B cell (primary cell): ENCODE results near the gene HOXC4. TPM values are rescaled to one million over a fixed set of nuclear protein-coding genes. Genes with fewer than 3 reads are reported as not detected.

Experiments used
- ATAC-seq: fragments of 200-7000 bp; cut with Tn5 transposase; one replicate; pipeline ENCODE4 v1.10.0; 2021; ENCODE audit warnings: low read depth, mild to moderate bottlenecking, moderate number of reproducible peaks, moderate library complexity
- CTCF ChIA-PET: fragments of 350-600 bp; sonication (Branson Sonifier 250); formaldehyde crosslinking; loops from one replicate; lab custom pipeline; 2021; ENCODE audit warnings: antibody characterized with exemption, inconsistent platforms; lab: Charles Lee
- POLR2A ChIA-PET: fragments of 350-600 bp; sonication (Branson Sonifier 250); formaldehyde crosslinking; loops from one replicate; lab custom pipeline; 2021; ENCODE audit warnings: antibody characterized with exemption; lab: Charles Lee
- DNase-seq: peaks from one replicate; pipeline ENCODE4 v3.0.0; 2013
- H2AFZ ChIP-seq: 2 replicates; pipeline ENCODE4 v1.6.1; 2012; ENCODE audit warnings: mild to moderate bottlenecking, low read depth, low read length; ENCODE audit not compliant: insufficient read depth, poor library complexity, severe bottlenecking
- H3K27ac ChIP-seq, 2 donors: 1 replicate in 1 of 2; 2 replicates in 1 of 2; pipeline ENCODE4 v1.5.1; 2012 to 2013; ENCODE audit warnings: low read length in 2 of 2, mild to moderate bottlenecking in 2 of 2, moderate library complexity in 1 of 2
- H3K27me3 ChIP-seq, 4 experiments: fragments of 200-600 bp in 1 of 4; sonication (generic) in 1 of 4; replicated peaks in 1 of 4; 1 replicate in 2 of 4; 2 replicates in 2 of 4; pipeline versions ENCODE4 v1.6.1 to v1.7.0; 2013 to 2016; ENCODE audit warnings: low read length in 3 of 4, mild to moderate bottlenecking in 2 of 4, mixed read lengths in 1 of 4, moderate library complexity in 1 of 4; ENCODE audit not compliant: insufficient read depth in 4 of 4, control insufficient read depth in 3 of 4; ENCODE audit errors: control extremely low read depth in 1 of 4
- H3K36me3 ChIP-seq, 2 experiments: replicated peaks in 1 of 2; 1 replicate in 1 of 2; 2 replicates in 1 of 2; pipeline versions ENCODE4 v1.6.1 to v1.7.1; 2013; ENCODE audit warnings: low read length in 1 of 2; ENCODE audit not compliant: insufficient read depth in 2 of 2, control insufficient read depth in 1 of 2; ENCODE audit errors: control extremely low read depth in 1 of 2, extremely low read depth in 1 of 2
- H3K4me1 ChIP-seq, 2 donors: fragments of 200-600 bp in 1 of 2; sonication (generic) in 1 of 2; 1 replicate in 1 of 2; 2 replicates in 1 of 2; pipeline versions ENCODE4 v1.5.1 to v1.6.1; 2013 to 2017; ENCODE audit warnings: low read length in 2 of 2; ENCODE audit not compliant: control insufficient read depth in 2 of 2, insufficient read depth in 2 of 2
- H3K4me2 ChIP-seq: replicated peaks from 2 replicates; pipeline ENCODE3; 2012; ENCODE audit warnings: mild to moderate bottlenecking, low read depth, low read length; ENCODE audit not compliant: poor library complexity, severe bottlenecking
- H3K4me3 ChIP-seq, 5 experiments: fragments of 200-600 bp in 1 of 5; sonication (generic) in 1 of 5; 1 replicate in 3 of 5; 2 replicates in 2 of 5; pipeline versions ENCODE4 v1.5.1 to v1.7.0; 2011 to 2016; ENCODE audit warnings: low read length in 4 of 5, mild to moderate bottlenecking in 4 of 5, low read depth in 2 of 5, control low read depth in 1 of 5, moderate library complexity in 1 of 5; ENCODE audit not compliant: insufficient read depth in 1 of 5; ENCODE audit errors: control extremely low read depth in 1 of 5, extremely low read depth in 1 of 5
- H3K79me2 ChIP-seq: fragments of 200-600 bp; sonication (generic); one replicate; pipeline ENCODE4 v1.6.0; 2016; ENCODE audit warnings: low read length; ENCODE audit not compliant: control insufficient read depth, insufficient read depth
- H3K9ac ChIP-seq: fragments of 200-600 bp; sonication (generic); 2 replicates; pipeline ENCODE4 v1.6.1; 2017; ENCODE audit warnings: mild to moderate bottlenecking, low read length, moderate library complexity
- H3K9me3 ChIP-seq, 3 donors: one replicate each; pipeline versions ENCODE4 v1.6.1 to v1.7.1; 2013; ENCODE audit warnings: low read length in 2 of 3; ENCODE audit not compliant: control insufficient read depth in 2 of 3, insufficient read depth in 1 of 3; ENCODE audit errors: control extremely low read depth in 1 of 3
- H4K20me1 ChIP-seq: 2 replicates; pipeline ENCODE4 v1.6.0; 2012; ENCODE audit warnings: mild to moderate bottlenecking, low read length; ENCODE audit not compliant: insufficient read depth, control insufficient read depth, poor library complexity, severe bottlenecking
- H3K27ac Mint-ChIP-seq: one replicate; pipeline ENCODE4 v1.8.0; 2021; ENCODE audit warnings: mixed read lengths
- H3K27me3 Mint-ChIP-seq: one replicate; pipeline ENCODE4 v1.8.0; 2021; ENCODE audit warnings: mixed read lengths
- H3K4me1 Mint-ChIP-seq: one replicate; pipeline ENCODE4 v1.8.0; 2021; ENCODE audit warnings: mixed read lengths
- H3K4me3 Mint-ChIP-seq: one replicate; pipeline ENCODE4 v1.8.0; 2021; ENCODE audit warnings: mixed read lengths
- H3K9me3 Mint-ChIP-seq: one replicate; pipeline ENCODE4 v1.8.0; 2022; ENCODE audit warnings: mixed read lengths; ENCODE audit not compliant: insufficient read depth
- EZH2 ChIP-seq: IDR thresholded peaks from 2 replicates; pipeline ENCODE4 v1.6.1; 2012; ENCODE audit warnings: borderline replicate concordance, low read depth, mild to moderate bottlenecking, moderate library complexity, low read length; ENCODE audit not compliant: insufficient read depth, poor library complexity, severe bottlenecking
- WGBS: methylation state at CpG from one replicate; pipeline ENCODE4 v1.1.5; 2013; ENCODE audit warnings: missing lambda C conversion rate; ENCODE audit not compliant: insufficient coverage; 5-methylcytosine and 5-hydroxymethylcytosine counted together
- intact Hi-C: fragments of 100-400 bp; cut with micrococcal nuclease; formaldehyde crosslinking; loops from one replicate; pipeline ENCODE4 v1.10.0; 2022
- polyA plus RNA-seq: library from polyadenylated mRNA; depleted of rRNA; stranded (reverse); fragments of >200 nt; gene quantifications from 2 replicates; pipeline ENCODE4 v1.2.3, GENCODE V29; 2012
- total RNA-seq, 2 donors: library from RNA; stranded (reverse); fragments of 120-200 nt in 1 of 2; gene quantifications; 1 replicate in 1 of 2; 2 replicates in 1 of 2; pipeline versions ENCODE4 v1.2.3 to v1.2.4, GENCODE V29; 2013 to 2022
- TF ChIP-seq, protein P1 (sequence below): fragments of 200-600 bp; IDR thresholded peaks from one replicate; pipeline ENCODE4 v1.8.0; 2022; ENCODE audit warnings: antibody characterized with exemption, mild to moderate bottlenecking

Gene HOXC4
- total and polyA plus RNA-seq, 2 donors (not counting 1 experiment from before 2014, with no cell fraction given): 4.3 to 6.5 TPM

- Mint-ChIP-seq H3K4me3 (peak overlapping the region; percentile 90), H3K27ac (peak overlapping the region; percentile 83), H3K27me3 (peaks cover 65% of the 10 kb centered on the region), H3K4me1 (peaks cover 22% of the 10 kb centered on the region), H3K9me3 (no peaks in the 10 kb centered on the region)
- DNase-seq: no peak
- WGBS: 4% methylated on average over 21 of the region's 24 CpGs
- H3K9me3 ChIP-seq: peaks cover 0 to 45% (median 6%) of the 10 kb centered on the region in 3 donors
- no peaks in the 10 kb centered on the region for H4K20me1 ChIP-seq
- TF ChIP-seq EZH2: peak; percentile 65
- TF ChIP-seq, protein P1, sequence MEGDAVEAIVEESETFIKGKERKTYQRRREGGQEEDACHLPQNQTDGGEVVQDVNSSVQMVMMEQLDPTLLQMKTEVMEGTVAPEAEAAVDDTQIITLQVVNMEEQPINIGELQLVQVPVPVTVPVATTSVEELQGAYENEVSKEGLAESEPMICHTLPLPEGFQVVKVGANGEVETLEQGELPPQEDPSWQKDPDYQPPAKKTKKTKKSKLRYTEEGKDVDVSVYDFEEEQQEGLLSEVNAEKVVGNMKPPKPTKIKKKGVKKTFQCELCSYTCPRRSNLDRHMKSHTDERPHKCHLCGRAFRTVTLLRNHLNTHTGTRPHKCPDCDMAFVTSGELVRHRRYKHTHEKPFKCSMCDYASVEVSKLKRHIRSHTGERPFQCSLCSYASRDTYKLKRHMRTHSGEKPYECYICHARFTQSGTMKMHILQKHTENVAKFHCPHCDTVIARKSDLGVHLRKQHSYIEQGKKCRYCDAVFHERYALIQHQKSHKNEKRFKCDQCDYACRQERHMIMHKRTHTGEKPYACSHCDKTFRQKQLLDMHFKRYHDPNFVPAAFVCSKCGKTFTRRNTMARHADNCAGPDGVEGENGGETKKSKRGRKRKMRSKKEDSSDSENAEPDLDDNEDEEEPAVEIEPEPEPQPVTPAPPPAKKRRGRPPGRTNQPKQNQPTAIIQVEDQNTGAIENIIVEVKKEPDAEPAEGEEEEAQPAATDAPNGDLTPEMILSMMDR: no peak
- ChIA-PET CTCF (interaction anchor here (0.9 to 3.9 kb wide), 13 partner anchors 8 to 191 kb away, joined by 3 to 31 read pairs (median 4); partner anchors contain the start of genes HOXC5, HOXC6 and HOXC8), POLR2A (interaction anchor here (0.7 to 1.5 kb wide), 7 partner anchors 11 to 797 kb away, joined by 3 to 10 read pairs (median 6); partner anchors contain the start of gene HOXC6)
- peak overlapping the region; percentile 70 for H3K9ac ChIP-seq
- intact Hi-C loops: no loop called here
- H3K4me3 ChIP-seq: peak overlapping the region in 4 of 5 experiments; percentile 43 to 71 (median 48)
- no peaks in the 10 kb centered on the region for H3K79me2 ChIP-seq
- no peaks in the 10 kb centered on the region for H3K36me3 ChIP-seq
- H3K4me1 ChIP-seq: peaks cover 25 to 45% of the 10 kb centered on the region in 2 donors
- peaks cover 0 to 92% (median 72%) of the 10 kb centered on the region in 4 experiments for H3K27me3 ChIP-seq
- ATAC-seq: peak; percentile 36
- peak overlapping the region; percentile 82 for H2AFZ ChIP-seq
- no peak overlapping the region for H3K27ac ChIP-seq
- H3K4me2 ChIP-seq: peak overlapping the region; percentile 88
These were observed 36.4 kb upstream of the HOXC4 start for GRCh38 chr12:54017027-54017788.
